ENCODE data around the gene ABCF3. TPM values are rescaled to one million over a fixed set of nuclear protein-coding genes. Genes with fewer than 3 reads are reported as not detected.

Gene ABCF3
- total RNA-seq, 1 donor from 2014 or later = 35.1 TPM

DNA sequence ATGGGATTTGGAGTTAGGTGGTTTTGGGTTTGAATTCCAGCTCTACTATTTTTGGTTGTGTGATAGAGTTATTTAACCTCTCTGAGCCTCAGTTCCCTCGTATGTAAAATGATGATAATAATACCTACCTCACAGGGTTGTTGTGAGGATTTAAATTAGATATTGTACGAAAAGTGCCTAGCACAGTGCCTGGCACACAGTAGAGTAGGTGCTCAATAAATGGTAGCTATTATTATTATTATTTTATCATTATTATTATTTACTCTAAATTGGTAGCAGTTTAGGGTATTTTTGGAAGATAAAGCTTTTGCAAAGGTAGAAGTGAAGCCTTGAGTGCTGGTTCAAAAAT, 12.7 kb upstream of the ABCF3 start:
- TF ChIP-seq, protein P1, sequence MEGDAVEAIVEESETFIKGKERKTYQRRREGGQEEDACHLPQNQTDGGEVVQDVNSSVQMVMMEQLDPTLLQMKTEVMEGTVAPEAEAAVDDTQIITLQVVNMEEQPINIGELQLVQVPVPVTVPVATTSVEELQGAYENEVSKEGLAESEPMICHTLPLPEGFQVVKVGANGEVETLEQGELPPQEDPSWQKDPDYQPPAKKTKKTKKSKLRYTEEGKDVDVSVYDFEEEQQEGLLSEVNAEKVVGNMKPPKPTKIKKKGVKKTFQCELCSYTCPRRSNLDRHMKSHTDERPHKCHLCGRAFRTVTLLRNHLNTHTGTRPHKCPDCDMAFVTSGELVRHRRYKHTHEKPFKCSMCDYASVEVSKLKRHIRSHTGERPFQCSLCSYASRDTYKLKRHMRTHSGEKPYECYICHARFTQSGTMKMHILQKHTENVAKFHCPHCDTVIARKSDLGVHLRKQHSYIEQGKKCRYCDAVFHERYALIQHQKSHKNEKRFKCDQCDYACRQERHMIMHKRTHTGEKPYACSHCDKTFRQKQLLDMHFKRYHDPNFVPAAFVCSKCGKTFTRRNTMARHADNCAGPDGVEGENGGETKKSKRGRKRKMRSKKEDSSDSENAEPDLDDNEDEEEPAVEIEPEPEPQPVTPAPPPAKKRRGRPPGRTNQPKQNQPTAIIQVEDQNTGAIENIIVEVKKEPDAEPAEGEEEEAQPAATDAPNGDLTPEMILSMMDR (conservative IDR thresholded peaks at IDR 0.05; ENCODE audit: low read depth, low read length) = no peak
- H3K4me3 ChIP-seq (ENCODE audit: low read depth, low read length) = no peak overlapping the region
- no peak for DNase-seq (ENCODE audit: low read depth)

DNA sequence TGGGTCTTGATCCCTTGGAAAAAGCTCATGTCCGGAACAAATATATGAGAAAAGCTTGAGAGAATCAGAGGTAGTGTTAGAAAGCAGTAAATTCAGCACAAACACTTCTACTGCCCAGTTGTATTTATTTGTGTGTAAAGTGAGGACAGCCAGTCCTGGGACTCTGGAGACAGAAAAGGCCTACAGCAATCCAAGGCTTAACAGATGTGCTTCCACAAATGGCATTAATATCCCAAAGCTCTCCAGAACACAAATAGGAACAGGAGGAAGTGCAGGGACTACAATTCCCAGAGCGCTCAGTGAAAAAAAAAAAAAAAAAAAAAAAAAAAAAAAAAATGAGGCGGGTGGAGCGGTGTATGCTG, 11.7 kb upstream of the ABCF3 start:
- TF ChIP-seq, protein P1 (conservative IDR thresholded peaks at IDR 0.05; ENCODE audit: low read depth, low read length) = no peak
- no peak overlapping the region for H3K4me3 ChIP-seq (ENCODE audit: low read depth, low read length)
- no peak for DNase-seq (ENCODE audit: low read depth)

DNA sequence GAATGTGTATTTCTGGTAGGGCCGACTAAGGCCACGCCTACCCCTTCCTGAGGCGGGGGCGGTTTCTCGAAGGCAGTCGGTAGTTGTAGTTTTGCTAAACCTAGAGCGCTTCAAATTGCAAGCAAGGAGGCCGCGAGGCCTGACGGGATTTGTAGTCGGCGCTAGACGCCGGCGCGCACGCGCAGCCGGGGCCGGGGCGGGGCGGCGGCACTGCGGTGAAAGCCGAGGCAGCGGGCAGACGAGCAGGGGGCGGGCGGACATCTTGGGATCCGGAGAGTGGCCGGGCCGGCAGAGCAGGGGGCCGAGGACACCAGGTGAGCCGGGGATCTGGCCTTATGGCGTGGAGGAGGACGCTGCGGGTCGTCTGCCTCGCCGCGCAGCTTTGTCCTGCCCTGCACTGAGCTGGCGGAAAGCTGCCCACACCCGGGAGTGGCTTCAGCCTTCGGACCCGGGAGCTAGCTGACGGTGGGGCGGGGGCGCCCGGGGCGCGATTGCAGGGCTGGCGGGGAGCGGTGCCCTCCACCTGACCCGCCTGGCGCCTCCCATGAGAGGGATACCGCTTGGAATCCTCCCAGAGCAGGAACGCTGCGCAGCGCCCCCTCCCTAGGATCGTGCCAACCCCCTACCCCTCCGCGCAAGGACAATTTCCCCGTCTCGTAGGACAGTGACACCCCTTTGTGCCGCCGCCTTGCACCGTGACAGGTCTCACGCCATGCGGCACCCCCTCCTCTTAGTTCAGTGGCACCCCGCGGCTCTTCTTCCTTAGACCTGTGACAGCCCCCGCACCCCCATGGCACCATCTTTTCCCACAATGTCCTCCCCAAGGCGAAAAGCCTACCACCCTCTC, 11.1 kb upstream of the ABCF3 start, which contains the start of gene AP2M1:
TSS of gene AP2M1 (plus strand) at position 210 of the 847 bp plus-strand sequence. CDS start 2,139 bp downstream, outside the sequence.
- peak; percentile 91 for DNase-seq (ENCODE audit: low read depth)
- TF ChIP-seq, protein P1 (conservative IDR thresholded peaks at IDR 0.05; ENCODE audit: low read depth, low read length) = peak; percentile 8
- peak within 1 kb of the TSS; percentile 91 for H3K4me3 ChIP-seq (ENCODE audit: low read depth, low read length)

DNA sequence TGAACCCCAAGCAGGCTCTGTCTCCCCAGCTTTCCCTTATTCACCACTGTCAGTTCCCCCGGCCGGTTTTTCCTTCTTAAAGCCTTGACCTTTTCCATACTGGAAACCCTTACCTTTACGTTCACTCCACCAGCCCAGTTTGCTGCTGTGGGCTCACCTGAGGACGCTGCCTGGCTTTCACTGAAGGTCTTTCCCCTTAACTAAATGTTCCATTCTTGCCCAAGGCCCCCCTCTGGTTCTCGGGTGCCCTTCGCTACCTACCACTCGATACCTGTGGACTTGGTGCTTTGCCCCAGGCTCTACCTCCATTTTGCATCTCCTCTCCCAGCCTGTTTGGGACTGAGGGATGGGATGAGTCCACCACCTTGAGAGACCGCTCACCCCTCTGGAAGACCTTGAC, 10.5 kb upstream of the ABCF3 start:
- DNase-seq (ENCODE audit: low read depth) = no peak
- TF ChIP-seq, protein P1 (conservative IDR thresholded peaks at IDR 0.05; ENCODE audit: low read depth, low read length) = no peak

DNA sequence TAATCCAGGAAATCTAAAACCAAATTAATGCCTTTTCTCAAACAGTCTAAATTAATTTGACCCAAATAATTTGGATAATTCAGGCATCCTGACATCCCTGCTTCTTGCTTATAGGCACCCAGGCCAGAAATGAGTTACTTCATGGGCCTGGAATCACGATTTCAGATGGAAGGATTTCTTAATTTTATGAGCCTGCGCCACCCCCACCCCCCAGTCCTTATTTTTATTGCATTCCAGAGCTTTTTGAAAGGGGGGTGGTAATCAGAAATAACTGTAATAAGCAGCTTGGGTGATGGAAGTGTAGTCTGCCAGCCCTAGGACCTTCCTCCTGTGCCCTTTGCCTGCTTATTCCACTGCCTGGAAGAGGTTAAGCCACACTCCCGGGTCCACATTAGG, 10.0 kb upstream of the ABCF3 start:
- H3K4me3 ChIP-seq (ENCODE audit: low read depth, low read length) = peak overlapping the region; percentile 91
- TF ChIP-seq, protein P1 (conservative IDR thresholded peaks at IDR 0.05; ENCODE audit: low read depth, low read length) = no peak
- no peak for DNase-seq (ENCODE audit: low read depth)

More for the DNA sequence above, 10.5 kb upstream of the ABCF3 start:
- H3K4me3 ChIP-seq (ENCODE audit: low read depth, low read length) = peak overlapping the region; percentile 91

DNA sequence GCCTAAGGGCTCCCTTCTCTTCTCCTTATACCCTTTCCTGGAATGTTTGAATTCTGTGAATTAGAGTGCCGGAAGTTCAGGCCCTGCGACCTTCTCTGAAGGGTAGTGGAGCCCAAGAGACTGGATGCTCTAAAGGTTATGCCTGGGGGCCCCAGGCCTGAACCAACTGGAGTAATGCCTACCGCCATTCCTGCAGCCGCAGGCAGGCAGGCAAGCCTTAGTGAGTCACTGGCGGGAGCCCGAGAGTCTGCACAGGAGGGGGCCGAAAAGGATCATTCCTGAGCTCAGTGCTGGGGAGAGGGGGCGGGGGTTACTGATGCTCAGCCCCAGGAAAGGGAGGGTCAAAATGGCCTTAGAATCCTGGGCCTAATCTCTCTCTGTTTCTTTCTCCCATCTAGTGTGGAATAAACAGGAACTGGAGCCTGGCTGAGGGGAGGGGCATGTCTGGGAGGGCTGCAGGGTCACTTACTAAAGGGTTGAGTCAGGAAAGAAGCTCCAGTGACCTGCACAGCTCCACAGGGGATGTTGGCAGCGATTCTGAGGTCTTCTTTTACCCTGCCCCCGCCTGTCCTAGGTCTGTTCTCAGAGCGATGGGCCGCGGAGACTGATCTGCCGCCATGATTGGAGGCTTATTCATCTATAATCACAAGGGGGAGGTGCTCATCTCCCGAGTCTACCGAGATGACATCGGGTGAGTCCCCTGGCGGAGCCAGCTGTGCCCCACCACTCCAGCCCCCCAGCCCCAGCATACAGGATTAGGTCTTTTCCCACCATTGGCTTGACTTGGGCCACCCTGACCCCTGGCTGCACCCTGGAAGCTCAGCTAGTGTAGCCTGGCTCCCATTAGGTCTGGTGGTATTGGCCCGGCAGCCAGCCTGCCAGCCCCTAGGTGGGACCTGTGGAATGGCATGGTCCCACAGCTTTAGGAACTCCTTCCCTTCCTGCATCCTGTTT, 9.3 kb upstream of the ABCF3 start:
- TF ChIP-seq, protein P1 (conservative IDR thresholded peaks at IDR 0.05; ENCODE audit: low read depth, low read length) = no peak
- DNase-seq (ENCODE audit: low read depth) = peak; percentile 76
- peak overlapping the region; percentile 91 for H3K4me3 ChIP-seq (ENCODE audit: low read depth, low read length)

All from epithelial cell of proximal tubule (primary cell).